GDM1 (cell line): ENCODE measurements around the gene CLASP2.
"Not testable (repeated sequence)": the region's sequence is repeated elsewhere in the genome, so short reads cannot be mapped to it uniquely, and the experiment has no call there.

ENCODE experiments used
- DNase-seq: peaks from one replicate; lab custom pipeline; 2025; lab: John Stamatoyannopoulos, UW

CLASP2 gene

GRCh38 chr3:33717866-33718594, at the start of gene CLASP2:
TSS of gene CLASP2 (minus strand) at chr3:33718254. CDS start at chr3:33718002, 252 bp downstream.
- peak; percentile 83 for DNase-seq

DNA sequence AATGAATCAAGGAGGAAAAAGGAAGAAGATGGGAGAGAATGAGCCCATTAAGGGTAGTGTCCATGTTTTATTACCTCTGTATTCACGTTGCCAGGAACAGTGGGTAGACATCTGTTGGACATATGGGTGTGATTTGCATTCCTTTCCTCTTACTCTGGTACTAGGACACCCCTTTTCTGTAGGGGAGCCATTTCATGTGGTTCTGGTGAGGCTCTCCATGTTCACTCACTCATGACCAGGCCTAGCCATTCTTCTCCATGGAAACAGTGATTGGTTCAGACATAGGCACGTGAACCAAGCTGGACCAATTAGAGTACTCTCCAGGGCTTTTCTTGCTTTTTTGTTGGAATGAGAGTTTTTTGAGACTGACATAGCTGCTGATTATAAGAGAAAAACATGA, 40.8 kb upstream of the CLASP2 start:
- DNase-seq: no peak

GRCh38 chr3:33758281-33758680, 40.2 kb upstream of the CLASP2 start:
- no peak for DNase-seq

DNA sequence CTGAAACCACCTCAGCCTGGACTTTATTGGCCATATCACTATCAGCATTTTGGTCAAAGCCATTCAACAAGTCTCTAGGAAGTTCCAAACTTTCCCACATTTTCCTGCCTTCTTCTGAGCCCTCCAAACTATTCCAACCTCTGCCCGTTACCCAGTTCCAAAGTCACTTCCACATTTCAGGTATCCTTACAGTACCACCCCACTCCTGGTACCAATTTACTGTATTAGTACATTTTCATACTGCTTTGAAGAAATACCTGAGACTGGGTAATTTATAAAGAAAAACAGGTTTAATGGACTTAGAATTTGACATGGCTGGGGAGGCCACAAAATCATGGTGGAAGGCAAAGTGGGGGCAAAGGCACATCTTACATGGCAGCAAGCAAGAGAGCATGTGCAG, 36.3 kb upstream of the CLASP2 start:
- DNase-seq: not testable (repeated sequence)

DNA sequence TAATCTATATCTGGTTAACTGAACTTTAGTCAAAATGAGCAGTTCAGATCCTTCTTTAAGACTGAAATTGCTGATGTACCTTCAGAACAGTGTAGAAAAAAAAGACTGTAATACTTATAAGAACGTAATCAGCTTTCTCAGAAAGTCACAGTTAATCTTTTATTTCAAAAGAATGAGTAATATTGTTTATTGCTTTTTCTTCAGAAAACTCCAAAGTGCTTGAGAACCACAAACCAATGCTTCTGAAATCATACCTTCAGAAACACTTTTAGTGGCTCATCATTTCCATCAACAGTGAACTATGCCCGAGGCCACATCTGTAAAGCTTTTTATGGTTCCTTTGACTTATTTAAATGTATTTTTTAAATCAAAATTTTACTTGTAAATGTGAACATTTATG, 33.3 kb upstream of the CLASP2 start:
- no peak for DNase-seq

DNA sequence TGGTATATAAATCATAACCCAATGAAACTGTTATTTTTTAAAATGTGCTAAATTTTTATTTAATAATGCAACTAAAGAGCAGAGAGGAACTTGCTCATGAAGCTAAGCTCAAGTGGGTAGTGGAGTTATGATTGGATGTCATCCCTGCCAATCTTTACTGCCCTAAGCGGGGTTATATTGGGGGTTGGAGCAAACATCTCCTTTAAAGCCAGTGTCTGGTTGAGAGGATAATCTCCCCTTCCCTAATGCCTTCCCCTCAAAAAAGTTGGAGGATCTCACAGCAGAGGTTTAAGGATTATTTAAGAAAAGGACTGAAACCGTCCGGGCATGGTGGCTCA, 32.1 kb upstream of the CLASP2 start:
- no peak for DNase-seq

- DNase-seq: peak; percentile 18
Measured at GRCh38 chr3:33749546-33750210, 31.6 kb upstream of the CLASP2 start.

GRCh38 chr3:33746416-33747116, 28.5 kb upstream of the CLASP2 start:
- DNase-seq: no peak

- DNase-seq: no peak
Measured at GRCh38 chr3:33737146-33737545, 19.1 kb upstream of the CLASP2 start.

GRCh38 chr3:33732394-33732793, 14.3 kb upstream of the CLASP2 start:
- no peak for DNase-seq

DNA sequence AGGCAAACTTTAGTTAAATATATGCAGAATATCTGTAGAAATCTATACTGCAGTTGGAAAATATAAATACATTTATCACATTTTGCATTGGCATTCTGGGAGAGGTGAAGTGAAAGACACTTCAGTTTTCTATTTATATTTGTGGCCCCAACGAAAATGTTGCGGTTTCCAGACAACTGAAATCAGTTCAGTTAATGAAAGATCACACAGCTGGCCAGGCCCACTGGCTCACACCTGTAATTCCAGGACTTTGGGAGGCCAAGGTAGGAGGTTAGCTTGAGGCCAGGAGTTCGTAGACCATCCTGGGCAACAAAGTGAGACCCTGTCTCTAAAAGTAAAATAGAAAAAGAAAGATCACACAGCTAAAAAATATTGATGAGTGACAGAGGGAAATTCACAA, 11.9 kb upstream of the CLASP2 start:
- DNase-seq: no peak

- no peak for DNase-seq
Measured at GRCh38 chr3:33724256-33724655, 6.2 kb upstream of the CLASP2 start.

GRCh38 chr3:33722626-33723370, 4.7 kb upstream of the CLASP2 start:
- DNase-seq: no peak

DNA sequence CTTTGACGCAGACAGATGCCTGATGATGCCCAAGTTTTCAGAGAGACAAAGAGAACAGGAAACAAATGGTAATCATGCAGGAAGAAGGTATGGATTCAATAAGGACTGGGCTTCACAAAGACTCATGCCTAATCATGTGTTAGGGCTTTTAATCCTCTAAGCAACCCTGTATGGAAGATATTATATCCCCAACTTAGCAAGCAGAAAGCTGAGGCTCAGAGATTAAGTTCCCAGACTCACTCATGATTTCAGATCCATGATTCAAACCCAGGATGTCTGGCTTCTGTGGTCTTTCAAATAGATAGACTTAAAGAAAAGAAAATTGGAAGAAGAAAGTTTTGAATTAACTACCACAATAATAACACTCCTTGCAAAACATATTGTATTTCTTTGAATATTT, 4.1 kb upstream of the CLASP2 start:
- no peak for DNase-seq

DNA sequence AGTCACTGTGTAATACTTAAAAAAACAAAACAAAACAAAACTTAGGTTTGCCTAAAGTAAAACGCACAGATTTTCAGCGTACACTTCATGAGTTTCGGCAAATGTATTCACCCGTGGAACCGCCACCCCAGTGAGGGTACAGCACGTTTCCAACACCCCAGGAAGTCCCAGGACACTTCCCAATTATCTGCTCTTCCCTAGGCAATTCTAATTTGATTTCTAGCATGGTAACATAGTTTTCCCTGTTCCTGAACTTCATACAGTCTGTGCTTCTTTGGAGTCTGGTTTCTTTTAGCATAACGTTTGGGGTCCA, 497 bp upstream of the CLASP2 start:
- DNase-seq: no peak

- DNase-seq: peak; percentile 65
Measured at GRCh38 chr3:33717616-33717865, 513 bp downstream of the CLASP2 start.

DNA sequence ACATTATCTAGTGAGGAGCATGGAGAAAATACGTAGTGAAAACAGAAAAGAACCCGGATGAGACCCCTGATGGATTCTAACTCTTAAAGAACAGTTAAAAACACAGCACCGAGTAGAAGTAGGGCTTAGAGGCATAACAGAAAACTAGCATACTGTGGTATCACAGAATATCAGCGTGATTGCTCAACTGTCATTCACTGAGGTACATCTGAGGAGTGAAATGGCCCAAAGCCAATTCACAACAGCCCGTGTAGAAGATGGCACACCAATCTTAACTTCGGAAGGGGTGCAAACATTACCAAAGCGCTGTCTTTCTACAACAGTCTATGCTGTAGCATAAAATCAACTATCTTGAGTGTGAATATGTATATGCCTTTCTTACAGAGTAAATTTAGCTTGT, 1.8 kb downstream of the CLASP2 start:
- no peak for DNase-seq

DNA sequence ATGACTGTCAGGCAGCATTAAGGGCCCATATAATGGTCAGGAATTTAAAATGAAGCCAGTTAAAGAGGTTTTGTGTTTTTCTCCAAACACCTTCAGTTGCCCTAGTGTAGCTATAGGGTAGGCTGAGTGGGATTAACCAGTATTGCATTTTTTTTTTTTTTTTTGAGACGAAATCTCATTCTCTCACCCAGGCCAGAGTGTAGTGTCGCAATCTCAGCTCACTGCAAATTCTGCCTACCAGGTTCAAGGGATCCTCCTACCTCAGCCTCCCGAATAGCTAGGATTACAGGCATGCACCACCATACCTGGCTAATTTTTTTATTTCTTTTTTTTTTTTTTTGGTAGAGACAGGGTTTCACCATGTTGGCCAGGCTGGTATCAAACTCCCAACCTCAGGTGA, 7.0 kb downstream of the CLASP2 start:
- no peak for DNase-seq

DNA sequence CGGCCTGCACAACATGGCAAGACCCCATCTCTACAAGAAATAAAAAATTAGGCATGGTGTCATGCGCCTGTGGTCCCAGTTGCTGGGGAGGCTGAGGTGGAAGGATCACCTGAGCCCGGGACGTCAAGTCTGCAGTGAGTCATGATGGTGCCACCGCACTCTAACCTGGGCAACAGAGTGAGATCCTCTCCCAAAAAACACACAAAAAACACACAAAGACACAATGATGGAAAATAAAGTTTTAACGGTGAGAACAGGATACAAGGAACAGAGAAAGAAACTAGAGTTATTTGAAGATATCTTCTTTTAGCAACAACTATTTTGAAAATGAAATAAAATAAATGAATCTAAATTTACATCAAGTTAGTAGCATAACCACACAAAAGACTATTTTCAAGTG, 12.0 kb downstream of the CLASP2 start:
- no peak for DNase-seq

DNA sequence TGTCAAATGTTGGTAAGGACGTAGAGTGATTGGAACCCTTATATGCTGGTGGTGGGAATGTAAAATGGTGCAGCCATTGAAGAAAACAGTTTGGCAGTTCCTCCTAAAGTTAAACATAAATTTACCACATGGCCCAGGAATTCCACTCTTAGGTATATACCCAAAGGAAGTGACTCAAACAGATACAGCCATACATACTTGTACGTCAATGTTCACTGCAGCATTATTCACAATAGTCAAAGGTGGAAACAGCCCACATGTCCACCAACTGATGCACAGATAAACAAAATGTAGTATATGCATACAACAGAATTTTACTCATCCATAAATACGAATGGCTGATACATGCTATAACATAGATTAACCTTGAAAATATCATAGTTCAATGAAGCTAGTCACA, 13.2 kb downstream of the CLASP2 start:
- DNase-seq: no peak

GRCh38 chr3:33699275-33699674, 18.8 kb downstream of the CLASP2 start:
- no peak for DNase-seq

DNA sequence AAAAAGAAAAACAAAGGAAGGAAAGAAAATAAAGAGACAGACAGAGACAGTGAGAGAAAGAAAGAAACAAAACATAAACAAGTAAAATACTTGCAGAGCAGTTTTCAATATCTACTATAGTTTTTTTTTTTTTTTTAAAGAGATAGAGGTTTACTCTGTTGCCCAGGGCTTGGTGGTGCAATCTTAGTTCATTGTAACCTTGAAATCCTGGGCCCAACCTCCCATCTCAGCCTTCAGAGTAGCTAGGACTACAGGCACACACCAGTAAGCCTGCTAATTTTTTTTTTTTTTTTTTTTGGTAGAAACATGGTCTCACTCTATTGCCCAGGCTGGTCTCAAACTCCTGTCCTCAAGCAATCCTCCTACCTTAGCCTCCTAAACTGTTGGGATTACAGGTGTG, 23.1 kb downstream of the CLASP2 start:
- no peak for DNase-seq

- no peak for DNase-seq
Measured at GRCh38 chr3:33690341-33690740, 27.7 kb downstream of the CLASP2 start.
